GM21528 (cell line): ENCODE data around the gene HLA-A.
"Not testable (repeated sequence)": the region's sequence is repeated elsewhere in the genome, so short reads cannot be mapped to it uniquely, and the experiment has no call there.

Experiments
- ATAC-seq: cut with Tn5 transposase; IDR thresholded peaks from one replicate; pipeline ENCODE4 v1.9.1; 2021; ENCODE audit warnings: mild to moderate bottlenecking, moderate library complexity; ENCODE audit not compliant: unreplicated experiment, low FRiP score

Gene HLA-A

GRCh38 chr6:29942275-29943052 lies at the start of gene HLA-A:
Gene HLA-A (plus strand): TSS chr6:29942532. CDS start chr6:29942554, 22 bp downstream.
- peak; percentile 85 for ATAC-seq

DNA sequence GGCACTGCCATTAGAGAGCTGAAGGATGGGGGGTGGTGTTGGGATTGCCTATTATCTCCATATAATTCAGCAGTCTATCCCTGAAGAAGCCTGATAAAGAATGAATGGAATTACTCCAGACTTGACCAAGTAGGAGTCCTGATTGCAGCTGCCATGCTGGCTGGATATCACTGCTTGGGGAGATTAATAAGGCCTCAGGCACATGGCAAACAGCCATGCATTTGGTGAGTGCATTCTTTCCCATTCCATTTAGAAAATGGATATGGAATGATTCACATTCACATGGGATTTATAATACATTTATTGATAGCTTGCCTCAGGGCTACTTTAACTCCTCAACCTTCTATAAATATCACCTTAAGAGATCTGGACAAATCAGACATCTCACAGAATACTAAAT lies 49.6 kb upstream of the HLA-A start:
- ATAC-seq: no peak

GRCh38 chr6:29899281-29899680 lies 43.1 kb upstream of the HLA-A start:
- ATAC-seq: no peak

GRCh38 chr6:29905286-29905685 lies 37.0 kb upstream of the HLA-A start:
- ATAC-seq: no peak

DNA sequence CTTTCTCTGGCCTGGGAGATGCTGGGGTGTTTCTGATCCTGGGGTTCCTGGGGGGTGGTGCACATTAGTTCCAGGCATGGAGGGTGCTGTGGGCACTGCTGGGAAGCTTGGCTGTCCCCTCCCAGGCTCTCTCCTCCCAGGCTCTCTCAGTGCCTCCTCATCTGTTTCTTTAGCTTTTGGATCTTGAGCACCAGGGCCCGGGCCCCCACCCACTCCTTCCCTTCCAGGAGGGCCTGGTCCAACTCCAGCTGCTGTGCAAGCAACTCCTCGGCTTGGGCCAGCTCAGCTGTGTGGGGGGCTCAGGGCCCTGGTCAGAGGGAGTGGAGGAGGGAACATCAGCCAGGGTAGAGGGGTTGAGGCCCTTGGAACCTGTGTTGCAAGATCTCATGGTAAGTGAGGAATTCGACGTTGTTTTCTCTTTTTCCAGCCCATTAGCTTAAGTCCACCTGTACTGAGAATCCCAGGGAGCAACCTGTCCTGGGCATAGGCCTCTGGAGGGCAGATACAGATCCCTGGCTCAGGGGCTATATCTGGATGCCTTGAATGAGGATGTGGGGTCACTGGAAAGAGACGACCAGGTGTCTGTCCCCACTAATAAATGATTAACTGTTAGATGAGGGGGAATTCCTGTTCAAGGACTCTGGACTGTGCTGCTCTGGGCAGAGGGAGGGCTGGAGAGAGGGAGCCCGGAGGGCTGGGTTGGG lies 34.5 kb upstream of the HLA-A start:
- ATAC-seq: no peak

- no peak for ATAC-seq
Measured at GRCh38 chr6:29908341-29908662, 34.0 kb upstream of the HLA-A start.

DNA sequence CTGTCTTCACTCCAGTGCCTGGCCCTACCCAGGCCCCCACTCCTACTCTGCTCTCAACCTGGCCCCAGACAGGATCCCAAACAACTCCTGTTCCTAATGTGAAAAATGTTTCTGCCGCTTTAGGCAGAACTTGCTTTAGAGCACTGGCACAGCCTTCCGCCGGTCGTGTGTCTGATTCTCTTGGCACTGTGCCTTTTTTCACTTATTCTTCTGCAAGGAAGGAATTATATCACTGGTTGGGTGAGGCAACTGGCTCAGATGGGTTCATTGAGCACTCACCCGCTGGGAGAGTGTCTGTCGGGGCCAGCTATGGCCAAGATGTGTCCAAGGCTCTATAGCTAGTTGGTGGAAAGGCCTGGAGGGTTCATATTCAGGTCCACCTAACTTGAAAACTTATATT lies 33.6 kb upstream of the HLA-A start:
- no peak for ATAC-seq

- ATAC-seq: no peak
Measured at GRCh38 chr6:29909985-29910384, 32.3 kb upstream of the HLA-A start.

GRCh38 chr6:29912840-29913239 lies 29.5 kb upstream of the HLA-A start:
- ATAC-seq: no peak

DNA sequence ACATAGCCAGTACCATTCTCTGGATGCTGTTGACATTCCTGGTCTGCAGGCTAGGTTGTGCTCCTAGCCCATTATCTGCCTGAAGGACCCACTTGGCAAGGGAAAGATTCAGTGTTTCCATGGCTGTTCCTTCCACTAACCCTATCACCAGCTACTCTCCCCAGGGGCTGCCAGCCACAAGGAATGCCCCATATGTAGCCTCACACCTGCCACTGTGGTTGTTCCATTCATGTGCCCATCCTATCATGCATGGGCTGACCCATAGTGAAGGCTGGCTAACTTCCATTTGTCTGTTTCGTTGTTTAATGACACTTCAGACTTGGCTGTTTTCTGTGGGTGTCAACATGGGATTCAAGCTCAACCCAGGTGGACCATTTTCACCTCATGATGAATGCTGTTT lies 25.6 kb upstream of the HLA-A start:
- ATAC-seq: no peak

DNA sequence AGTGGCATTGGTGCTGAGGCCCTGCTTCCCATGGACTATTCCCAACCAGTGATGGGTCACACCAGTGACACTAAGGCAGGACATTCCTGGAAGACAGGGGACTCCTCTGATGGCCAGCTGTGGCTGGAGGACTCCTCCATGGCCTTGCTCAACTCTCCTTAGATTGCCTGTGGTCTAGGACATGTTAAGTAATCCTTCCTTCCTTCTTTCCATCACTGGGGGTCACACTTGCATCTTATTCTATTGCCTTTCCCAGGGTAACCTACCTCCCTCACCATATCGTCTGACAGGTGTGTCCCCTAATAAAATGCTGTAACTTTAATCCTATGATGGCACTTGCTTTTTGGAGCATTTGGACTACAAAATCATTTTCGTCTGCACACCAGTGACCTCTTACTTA lies 24.5 kb upstream of the HLA-A start:
- ATAC-seq: no peak

DNA sequence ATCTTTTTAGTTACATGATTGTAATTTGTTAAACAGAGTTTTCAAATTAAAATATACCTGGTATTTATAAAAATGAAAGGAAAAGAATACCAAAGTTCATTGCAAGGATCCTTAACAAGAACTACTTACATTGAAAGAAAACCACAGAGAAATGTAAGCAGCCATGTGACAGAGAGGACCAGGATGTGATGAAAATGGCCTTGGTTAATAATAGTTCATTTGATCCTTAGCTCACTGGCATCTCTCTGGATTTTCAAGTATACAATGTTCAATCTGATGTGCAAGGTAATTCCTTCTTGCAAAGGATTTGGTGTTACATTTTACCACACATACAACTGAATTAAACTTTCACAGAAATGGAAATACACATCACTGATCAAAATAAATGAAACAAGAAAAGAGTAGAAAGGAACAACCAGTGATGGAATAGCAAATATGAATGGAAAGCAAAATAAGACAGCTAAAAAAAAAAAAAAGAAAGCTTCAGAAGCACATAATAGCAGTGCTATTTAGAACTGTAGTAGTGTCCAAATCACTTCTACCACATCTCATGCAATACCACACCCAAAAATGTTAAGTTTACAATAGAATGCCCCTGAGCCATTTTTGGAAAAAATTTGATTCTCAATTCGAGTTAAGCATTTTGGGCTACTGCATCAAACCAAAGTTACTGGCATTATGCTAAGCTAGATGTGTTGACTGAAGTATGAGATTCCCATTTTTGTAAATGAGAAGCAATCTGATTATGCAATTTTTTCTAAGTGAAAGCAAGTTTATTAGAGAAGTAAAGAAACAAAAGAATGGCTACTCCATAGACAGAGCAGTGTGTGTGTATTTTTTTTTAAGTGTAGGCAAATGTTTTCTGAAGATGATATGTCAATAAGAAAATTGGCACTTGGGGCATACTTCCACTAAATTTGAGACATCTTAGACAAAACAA lies 22.6 kb upstream of the HLA-A start:
- no peak for ATAC-seq

DNA sequence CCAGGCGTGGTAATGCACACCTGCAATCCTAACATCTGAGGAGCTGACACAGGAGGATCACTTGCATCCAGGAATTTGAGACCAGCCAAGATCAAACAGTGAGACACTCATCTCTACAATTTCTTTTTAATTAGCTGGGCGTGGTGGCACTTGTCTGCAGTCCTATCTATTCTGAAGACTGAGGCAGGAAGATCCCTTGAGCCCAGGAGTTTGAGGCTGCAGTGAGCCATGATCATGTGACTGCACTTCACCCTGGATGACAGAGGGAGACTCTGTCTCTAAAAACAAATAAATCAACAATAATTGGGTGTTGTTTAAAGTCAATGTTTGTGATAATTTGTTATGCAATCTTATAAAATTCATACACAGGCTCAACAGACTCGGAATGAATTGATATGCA lies 18.0 kb upstream of the HLA-A start:
- no peak for ATAC-seq

GRCh38 chr6:29924731-29925130 lies 17.6 kb upstream of the HLA-A start:
- ATAC-seq: no peak

DNA sequence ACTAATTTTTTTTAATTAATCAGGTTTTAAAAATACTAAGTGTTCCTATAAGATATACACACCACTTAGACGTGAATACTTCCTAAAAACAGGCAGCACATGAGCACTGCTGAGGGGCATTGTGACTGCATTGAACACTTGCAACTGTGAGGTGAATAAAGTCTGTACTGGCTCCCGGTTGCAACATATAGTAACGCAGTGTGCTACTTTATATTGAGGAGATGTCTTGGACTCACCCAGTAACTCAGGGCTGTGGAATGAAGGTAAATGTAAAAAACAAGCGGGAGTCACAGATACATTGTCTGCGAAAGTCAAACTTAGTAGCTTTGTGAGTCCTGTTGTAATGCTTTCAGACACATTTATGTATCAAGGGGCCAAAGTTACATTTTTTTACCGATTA lies 17.0 kb upstream of the HLA-A start:
- no peak for ATAC-seq

GRCh38 chr6:29925727-29926412 lies 16.5 kb upstream of the HLA-A start:
- ATAC-seq: no peak

DNA sequence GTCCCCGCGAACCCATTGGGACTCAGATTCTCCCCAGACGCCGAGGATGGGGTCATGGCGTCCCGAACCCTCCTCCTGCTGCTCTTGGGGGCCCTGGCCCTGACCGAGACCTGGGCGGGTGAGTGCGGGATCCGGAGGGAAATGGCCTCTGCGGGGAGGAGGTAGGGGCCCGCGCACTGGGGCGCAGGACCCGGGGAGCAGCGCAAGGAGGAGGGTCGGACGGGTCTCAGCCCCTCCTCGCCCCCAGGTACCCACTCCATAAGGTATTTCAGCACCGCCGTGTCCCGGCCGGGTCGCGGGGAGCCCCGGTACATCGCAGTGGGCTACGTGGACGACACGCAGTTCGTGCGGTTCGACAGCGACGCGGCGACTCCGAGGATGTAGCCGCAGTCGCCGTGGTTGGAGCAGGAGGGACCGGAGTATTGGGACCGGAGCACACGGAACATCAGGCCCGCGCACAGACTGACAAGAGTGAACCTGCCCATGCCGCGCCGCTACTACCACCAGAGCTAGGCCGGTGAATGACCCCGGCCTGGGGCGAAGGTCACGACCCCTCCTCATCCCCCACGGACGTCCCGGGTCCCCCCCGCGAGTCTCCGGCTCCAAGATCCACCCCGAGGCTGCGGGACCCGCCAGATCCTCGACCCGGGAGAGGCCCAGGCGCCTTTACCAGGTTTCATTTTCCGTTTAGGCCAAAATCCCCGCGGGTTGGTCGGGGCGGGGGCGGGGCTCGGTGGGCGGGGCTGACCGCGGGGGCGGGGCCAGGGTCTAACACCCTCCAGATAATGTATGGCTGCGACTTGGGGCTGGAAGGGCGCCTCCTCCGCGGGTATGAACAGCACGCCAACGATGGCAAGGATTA lies 15.7 kb upstream of the HLA-A start:
- no peak for ATAC-seq

DNA sequence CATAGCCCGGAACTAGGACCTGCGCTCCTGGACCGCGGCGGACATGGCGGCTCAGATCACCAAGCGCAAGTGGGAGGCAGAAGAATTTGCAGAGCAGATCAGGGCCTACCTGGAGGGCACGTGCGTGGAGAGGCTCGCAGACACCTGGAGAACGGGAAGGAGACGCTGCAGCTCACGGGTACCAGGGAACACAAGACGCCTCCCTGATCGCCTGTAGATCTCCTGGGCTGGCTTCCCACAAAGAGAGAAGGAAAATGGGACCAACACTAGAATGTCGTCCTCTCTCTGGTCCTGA lies 15.1 kb upstream of the HLA-A start:
- ATAC-seq: no peak

GRCh38 chr6:29927841-29928388 lies 14.4 kb upstream of the HLA-A start:
- no peak for ATAC-seq

GRCh38 chr6:29930047-29930446 lies 12.3 kb upstream of the HLA-A start:
- not testable (repeated sequence) for ATAC-seq
